ENCODE results near the gene C11orf24.

DNA sequence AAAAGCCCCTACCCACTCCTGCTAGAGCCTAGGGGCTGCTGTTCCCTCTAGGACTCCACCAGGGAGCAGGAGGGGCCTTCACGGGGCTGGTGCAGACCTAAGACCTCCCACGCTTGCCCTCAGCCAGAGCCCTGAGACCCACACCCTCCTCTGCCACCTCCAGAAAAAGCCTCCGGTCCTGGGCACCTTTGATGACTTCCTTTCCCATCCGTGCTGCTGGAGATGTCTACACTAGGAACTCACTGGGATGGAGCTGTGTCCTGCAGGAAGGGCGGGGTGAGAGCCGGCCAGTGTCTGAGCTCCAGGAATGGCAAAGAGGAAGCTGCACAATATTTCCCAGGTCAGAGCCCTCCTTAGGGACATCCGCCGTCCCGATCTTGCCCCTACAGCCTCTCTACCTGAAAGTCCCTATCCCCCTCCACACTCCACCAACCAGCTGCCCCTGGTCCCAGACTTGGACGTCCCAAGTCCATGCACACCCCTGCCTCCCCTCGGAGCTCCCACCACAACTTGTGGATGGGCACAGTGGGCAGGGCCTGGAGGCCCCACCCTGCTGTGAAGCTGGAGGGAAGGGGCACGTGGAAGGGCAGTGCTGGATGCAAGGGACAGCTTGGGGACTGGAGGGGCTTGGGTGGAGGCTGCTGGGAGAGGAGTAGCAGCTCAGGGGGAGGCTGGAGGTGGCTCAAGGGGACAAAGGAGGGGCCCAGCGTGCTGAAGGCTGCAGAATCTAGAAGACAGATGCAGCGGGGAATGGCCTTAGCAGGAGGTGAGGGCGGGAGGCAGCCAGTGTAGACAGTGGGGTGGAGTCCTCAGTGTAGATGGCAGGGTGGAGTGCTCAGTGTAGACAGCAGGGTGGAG, 27.1 kb upstream of the C11orf24 start:
- TF ChIP-seq EP300 (IDR thresholded peaks at IDR 0.05) = no peak
- TF ChIP-seq, protein P1, sequence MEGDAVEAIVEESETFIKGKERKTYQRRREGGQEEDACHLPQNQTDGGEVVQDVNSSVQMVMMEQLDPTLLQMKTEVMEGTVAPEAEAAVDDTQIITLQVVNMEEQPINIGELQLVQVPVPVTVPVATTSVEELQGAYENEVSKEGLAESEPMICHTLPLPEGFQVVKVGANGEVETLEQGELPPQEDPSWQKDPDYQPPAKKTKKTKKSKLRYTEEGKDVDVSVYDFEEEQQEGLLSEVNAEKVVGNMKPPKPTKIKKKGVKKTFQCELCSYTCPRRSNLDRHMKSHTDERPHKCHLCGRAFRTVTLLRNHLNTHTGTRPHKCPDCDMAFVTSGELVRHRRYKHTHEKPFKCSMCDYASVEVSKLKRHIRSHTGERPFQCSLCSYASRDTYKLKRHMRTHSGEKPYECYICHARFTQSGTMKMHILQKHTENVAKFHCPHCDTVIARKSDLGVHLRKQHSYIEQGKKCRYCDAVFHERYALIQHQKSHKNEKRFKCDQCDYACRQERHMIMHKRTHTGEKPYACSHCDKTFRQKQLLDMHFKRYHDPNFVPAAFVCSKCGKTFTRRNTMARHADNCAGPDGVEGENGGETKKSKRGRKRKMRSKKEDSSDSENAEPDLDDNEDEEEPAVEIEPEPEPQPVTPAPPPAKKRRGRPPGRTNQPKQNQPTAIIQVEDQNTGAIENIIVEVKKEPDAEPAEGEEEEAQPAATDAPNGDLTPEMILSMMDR (IDR thresholded peaks at IDR 0.05) = no peak
- no peak for TF ChIP-seq POLR2A (IDR thresholded peaks at IDR 0.05)
- TF ChIP-seq POLR2AphosphoS5 (IDR thresholded peaks at IDR 0.05) = no peak
